ACHN (cell line): Measurements from ENCODE around the gene SMAD3.

Experiments used
- DNase-seq: peaks from one replicate; pipeline ENCODE4 v3.0.0-alpha.2; 2015
- in situ Hi-C: cut with HindIII; loops from 2 replicates; pipeline ENCODE4 v1.10.0; 2017; ENCODE audit warnings: low sequenced_read_pairs, low pct_ligation_motif_present, low pct_unique_long_range_greater_than_20kb

SMAD3 gene

GRCh38 chr15:67054676-67055075 is 10.7 kb upstream of the SMAD3 start:
- in situ Hi-C loops: no loop called here
- no peak for DNase-seq

DNA sequence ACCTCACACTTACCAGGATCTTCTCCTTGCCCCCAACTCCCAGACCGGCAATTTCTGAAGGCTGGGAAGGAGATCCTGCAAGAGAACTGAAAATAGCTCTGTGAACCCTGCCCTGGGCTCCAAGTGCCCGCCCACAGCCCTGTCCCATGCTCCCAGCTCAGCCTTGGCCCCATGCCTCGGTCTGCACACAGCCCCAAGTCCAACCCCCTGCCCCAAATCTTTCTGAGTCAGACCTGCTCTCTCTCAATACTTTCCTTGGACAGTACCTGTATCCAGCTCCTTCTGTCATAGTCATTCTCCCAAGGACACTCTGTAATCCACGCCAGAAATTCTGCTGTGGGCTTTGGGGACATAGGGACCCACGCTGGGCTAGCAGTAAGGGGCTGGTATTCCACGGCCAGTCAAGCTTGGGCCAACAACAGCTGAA is 6.3 kb upstream of the SMAD3 start:
- DNase-seq: no peak
- in situ Hi-C loops: no loop called here

DNA sequence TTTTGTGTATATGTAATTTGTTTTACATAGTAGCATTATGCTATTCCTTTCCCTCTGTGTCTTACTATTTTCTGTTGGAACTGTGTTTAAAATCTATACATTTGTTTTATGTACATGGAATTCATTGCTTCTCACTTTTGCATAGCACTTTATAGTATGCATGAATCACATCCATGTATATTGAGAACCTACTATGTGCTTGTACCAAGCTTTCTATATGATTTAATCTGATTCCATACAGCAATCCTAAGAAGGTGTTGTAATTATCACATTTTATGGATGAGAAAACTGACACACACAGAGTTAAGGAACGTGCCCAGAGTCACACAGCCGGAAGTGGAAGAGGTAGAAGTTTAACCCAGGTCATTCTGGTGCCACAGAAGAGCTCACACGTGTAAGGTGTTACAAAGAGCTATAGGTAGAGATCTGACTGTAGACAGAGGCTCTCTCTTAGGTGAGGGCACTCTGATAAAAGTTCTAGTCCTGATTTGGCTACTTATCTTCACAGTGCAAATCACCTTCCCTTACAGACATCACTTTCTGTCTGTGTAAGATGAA is 3.5 kb upstream of the SMAD3 start:
- in situ Hi-C loops: no loop called here

DNA sequence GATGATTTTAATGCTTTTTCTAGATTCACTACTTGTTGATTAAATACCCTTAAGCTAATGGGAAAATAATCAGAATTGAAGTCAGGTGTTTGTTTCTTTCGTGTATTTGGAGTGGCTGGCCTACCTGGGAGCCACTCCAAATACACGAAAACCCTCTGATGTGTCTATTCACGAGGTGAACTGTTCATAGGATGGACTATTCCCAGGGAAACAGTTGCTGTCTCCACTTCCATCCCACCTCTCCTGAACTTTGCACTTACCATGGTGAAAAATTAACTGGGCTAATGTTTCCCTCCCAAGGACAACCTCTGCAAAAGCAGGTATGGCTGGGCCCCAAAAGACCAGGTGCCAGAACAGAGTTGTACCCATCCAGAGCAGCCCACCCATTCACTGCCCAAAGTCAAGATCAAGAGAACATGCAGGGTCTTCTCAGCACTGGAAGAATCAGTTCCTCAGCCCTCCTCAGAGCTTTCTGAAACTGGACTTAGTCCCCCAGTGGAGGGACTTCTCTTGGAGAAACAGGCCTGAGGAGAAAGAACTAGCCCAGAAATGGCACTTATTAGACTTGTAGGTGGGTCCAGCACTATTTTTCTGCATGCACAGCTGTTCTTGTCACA is 2.9 kb upstream of the SMAD3 start:
- DNase-seq: no peak
- in situ Hi-C loops: no loop called here

More for the DNA sequence above, 3.5 kb upstream of the SMAD3 start:
- no peak for DNase-seq

- no peak for DNase-seq
- in situ Hi-C loops: no loop called here
Measured at GRCh38 chr15:67063689-67064606, 1.5 kb upstream of the SMAD3 start.

DNA sequence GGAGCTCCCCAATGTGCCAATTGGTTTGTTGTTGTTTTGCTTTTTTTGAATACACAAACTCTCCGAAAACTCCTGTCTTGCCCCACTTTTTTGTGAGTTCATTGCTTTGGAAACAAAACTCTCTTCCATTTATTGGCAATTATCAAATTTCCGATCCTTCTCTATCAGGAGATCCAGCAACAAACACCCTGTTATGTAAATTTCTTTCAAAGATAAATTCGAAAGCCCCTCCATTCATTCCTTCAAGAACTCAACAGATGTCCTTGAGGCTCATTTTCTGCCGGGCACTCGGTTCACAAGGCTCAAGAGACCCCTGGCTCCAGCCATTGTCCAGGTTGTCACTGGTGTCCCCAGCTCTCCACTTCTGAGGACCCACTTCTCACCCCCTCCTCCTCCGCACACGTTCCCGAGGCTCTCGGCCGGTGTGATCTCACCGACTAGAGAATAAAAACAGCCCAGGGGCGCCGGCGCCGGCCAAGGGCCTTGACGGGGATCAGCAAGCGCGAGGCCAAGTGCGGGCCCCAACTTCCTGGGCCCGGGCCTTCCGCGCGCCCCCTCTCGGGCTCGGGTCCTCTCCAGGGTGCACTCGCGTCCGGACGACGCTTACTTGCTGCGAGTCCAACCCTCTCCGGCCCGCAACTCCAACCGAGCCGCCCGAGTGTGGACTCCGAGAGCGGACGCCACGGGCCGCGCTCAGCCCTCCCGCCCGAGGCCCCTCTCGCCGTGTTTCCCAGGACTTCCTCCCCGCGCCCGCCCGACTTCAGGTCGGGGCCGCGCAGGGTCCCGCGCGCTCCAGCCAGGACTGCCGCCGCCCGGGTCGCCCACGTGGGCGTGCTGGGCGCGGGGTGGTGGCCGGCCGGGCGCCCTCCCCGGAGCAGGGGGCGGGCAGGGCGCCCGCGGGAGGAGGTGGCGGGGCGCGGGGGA is 533 bp upstream of the SMAD3 start:
- in situ Hi-C loops: no loop called here
- peak; percentile 64 for DNase-seq

DNA sequence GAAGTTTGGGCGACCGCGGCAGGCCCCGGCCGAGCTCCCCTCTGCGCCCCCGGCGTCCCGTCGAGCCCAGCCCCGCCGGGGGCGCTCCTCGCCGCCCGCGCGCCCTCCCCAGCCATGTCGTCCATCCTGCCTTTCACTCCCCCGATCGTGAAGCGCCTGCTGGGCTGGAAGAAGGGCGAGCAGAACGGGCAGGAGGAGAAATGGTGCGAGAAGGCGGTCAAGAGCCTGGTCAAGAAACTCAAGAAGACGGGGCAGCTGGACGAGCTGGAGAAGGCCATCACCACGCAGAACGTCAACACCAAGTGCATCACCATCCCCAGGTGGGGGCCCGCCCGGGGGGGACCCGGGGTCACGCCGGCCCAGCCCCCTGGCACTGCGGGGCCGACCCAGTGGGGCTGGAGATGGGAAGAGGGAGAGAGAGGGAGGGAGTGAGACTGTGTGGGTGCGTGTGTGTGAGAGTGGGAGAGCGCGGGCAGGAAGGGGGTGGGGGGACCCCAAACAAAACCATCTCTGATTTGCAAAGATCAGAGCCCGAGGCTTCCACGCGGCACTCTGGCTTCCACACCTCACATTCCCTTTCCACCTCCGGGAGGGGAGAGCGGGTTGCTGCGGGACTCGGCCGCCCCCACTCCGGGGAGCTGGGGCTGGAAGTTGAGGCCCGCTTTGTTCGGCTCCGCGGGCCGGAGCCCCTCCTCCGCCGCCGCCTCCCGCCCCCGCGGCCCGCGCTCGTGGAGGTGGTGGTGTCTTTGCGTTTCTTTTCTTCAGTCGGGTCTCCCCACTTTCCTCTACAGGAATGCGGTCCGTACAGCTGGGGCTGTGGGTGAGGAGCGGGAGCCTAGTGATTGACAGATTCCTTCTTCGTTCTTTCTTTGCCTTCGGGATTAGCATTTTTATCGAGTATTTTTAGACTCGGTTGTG is 898 bp downstream of the SMAD3 start:
- in situ Hi-C loops: no loop called here
- no peak for DNase-seq

- in situ Hi-C loops: no loop called here
- no peak for DNase-seq
Measured at GRCh38 chr15:67066959-67067853, 1.8 kb downstream of the SMAD3 start.

GRCh38 chr15:67067930-67068551 is 2.6 kb downstream of the SMAD3 start:
- no peak for DNase-seq
- in situ Hi-C loops: no loop called here

GRCh38 chr15:67068710-67069400 is 3.5 kb downstream of the SMAD3 start:
- in situ Hi-C loops: no loop called here
- DNase-seq: no peak

- in situ Hi-C loops: no loop called here
Measured at GRCh38 chr15:67070150-67070549, 4.7 kb downstream of the SMAD3 start.

GRCh38 chr15:67070892-67071664 is 5.7 kb downstream of the SMAD3 start:
- in situ Hi-C loops: no loop called here
- no peak for DNase-seq

More at GRCh38 chr15:67070150-67070549, 4.7 kb downstream of the SMAD3 start:
- DNase-seq: no peak

GRCh38 chr15:67072442-67072841 is 7.0 kb downstream of the SMAD3 start:
- in situ Hi-C loops: no loop called here
- no peak for DNase-seq

DNA sequence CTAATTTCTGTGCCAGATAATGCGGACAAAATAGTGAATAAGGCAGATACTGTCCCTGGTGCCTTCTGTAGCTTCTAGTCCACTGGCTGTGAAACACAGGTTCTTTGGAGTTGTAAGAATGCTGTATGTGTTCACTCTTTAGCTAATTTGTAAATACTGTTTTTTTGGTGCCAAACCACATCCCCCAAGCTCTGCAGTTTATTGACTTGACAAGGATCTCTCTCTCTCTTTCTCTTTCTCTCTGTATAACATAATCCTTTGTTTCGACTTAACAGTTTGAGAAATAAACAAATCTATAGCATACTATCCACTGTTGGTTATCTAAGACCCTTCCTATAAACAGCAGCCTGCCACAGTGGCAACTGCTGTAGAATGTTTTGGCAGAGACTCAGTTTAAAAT is 7.6 kb downstream of the SMAD3 start:
- in situ Hi-C loops: no loop called here
- DNase-seq: no peak

- no peak for DNase-seq
- in situ Hi-C loops: no loop called here
Measured at GRCh38 chr15:67074886-67075229, 9.5 kb downstream of the SMAD3 start.
